Fibroblast of lung (primary cell): ENCODE measurements around the gene ZBTB12.

Source experiments
- CTCF ChIP-seq, 2 donors: IDR thresholded peaks in 1 of 2; conservative IDR thresholded peaks in 1 of 2; 1 replicate in 1 of 2; 2 replicates in 1 of 2; pipeline ENCODE4 v1.5.1; 2011 to 2012; ENCODE audit warnings: low read length in 2 of 2, control low read depth in 1 of 2, inconsistent platforms in 1 of 2, low read depth in 1 of 2, mild to moderate bottlenecking in 1 of 2
- EZH2 ChIP-seq: IDR thresholded peaks from 2 replicates; pipeline ENCODE4 v1.5.1; 2012; ENCODE audit warnings: low read length, control low read depth, mild to moderate bottlenecking; ENCODE audit errors: missing control alignments

- TF ChIP-seq CTCF (conservative IDR thresholded peaks at IDR 0.05 in 1 of 2, IDR thresholded peaks at IDR 0.05 in 1 of 2; ENCODE audit: low read depth in 1 of 2, low read length in 2 of 2) (no peak), EZH2 (no peak)
These were observed 25.5 kb downstream of the ZBTB12 start for GRCh38 chr6:31876357-31876756.
